Activated CD8-positive, alpha-beta memory T cell treated with anti-CD3 and anti-CD28 coated beads for 36 hours (primary cell): ENCODE data around the gene FMO4. TPM values are rescaled to one million over a fixed set of nuclear protein-coding genes. Genes with fewer than 3 reads are reported as not detected.
"Not testable (repeated sequence)": the region's sequence is repeated elsewhere in the genome, so short reads cannot be mapped to it uniquely, and the experiment has no call there.

Source experiments
- CTCF ChIA-PET: fragments of 350-600 bp; sonication (Branson Sonifier 250); formaldehyde crosslinking; loops from one replicate; lab custom pipeline; 2021; ENCODE audit warnings: antibody characterized with exemption; lab: Charles Lee
- POLR2A ChIA-PET: fragments of 350-600 bp; sonication (Branson Sonifier 250); formaldehyde crosslinking; loops from one replicate; lab custom pipeline; 2021; ENCODE audit warnings: antibody characterized with exemption; lab: Charles Lee
- total RNA-seq, 2 experiments: library from RNA; stranded (reverse); gene quantifications; one replicate each; pipeline ENCODE4 v1.2.3, GENCODE V29; 2021

Gene FMO4, protein sequence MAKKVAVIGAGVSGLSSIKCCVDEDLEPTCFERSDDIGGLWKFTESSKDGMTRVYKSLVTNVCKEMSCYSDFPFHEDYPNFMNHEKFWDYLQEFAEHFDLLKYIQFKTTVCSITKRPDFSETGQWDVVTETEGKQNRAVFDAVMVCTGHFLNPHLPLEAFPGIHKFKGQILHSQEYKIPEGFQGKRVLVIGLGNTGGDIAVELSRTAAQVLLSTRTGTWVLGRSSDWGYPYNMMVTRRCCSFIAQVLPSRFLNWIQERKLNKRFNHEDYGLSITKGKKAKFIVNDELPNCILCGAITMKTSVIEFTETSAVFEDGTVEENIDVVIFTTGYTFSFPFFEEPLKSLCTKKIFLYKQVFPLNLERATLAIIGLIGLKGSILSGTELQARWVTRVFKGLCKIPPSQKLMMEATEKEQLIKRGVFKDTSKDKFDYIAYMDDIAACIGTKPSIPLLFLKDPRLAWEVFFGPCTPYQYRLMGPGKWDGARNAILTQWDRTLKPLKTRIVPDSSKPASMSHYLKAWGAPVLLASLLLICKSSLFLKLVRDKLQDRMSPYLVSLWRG
- total RNA-seq: 1 to 10 TPM; 1.0 to 1.4 TPM

DNA sequence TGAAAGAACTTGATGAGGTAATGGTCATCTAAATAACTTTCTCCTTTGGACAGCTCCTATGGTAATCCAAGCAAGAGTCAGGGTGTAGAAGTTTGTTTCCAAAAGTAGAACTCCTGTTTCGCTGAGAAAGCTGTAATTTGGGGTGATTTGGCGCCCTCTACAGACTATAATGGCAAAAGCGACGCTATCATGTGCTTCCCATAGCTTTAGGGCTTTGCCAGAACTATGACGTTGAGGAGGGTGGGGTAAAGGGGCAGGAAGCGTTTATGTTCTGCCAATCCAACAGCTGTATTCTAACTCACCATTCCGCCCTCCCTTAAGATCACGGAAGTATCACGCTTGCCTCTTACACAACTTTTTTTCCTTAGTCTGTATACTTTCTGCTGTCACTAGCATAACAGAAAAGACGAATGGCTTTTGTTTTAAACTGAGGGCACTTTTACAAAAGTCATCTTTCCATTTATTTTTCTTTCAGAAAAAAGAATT is at the start of gene FMO4:
Gene FMO4 (plus strand): TSS at position 349 of the 486 bp plus-strand sequence. CDS start 5,643 bp downstream, outside the sequence.
- ChIA-PET POLR2A (interaction anchor here (0.5 to 0.6 kb wide), 2 partner anchors 165 to 1315 kb away, joined by 3 to 8 read pairs; no protein-coding TSS in a partner anchor), CTCF (interaction anchor here (1.3 to 1.6 kb wide), 4 partner anchors 20 to 88 kb away, joined by 4 to 8 read pairs (median 4); no protein-coding TSS in a partner anchor)

DNA sequence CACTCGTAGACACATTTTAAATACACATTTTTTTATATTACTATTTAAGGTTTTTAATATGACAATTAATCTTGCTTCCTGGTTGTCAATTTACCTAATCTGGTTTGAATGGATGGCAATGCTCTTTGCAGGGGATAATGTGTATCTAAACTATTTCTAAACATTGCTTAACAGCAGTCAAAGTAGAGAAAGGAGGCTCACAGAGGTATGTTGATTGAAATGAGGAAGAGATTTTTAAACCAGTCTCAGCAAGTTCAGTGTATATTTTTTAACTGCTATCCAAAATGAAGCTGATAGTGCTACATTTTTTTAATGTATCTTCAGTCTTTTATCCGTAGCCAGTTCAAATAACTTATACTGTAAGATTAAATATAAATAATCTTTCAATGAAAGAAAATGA is 48.3 kb upstream of the FMO4 start:
- ChIA-PET CTCF (no interaction called here), POLR2A (no interaction called here)

DNA sequence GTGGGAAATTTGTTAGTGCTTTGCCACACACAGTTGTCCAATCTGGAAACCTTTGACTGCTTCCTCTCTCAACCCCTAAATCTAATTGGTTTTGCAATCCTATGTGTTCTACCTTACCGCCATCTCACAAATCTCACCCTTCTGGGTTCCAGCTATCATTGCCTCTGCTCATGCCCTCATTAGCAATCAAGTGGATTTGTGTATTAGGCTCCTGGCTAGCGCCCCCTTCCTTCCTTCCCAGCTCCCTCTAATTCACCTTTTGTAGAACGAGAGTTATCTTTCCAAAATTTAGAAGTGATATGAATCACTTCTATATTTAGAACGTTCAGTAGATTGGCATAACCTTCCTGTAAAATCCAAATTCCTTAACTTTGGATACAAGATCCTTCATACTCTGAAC is 47.1 kb upstream of the FMO4 start:
- ChIA-PET CTCF (no interaction called here), POLR2A (no interaction called here)

DNA sequence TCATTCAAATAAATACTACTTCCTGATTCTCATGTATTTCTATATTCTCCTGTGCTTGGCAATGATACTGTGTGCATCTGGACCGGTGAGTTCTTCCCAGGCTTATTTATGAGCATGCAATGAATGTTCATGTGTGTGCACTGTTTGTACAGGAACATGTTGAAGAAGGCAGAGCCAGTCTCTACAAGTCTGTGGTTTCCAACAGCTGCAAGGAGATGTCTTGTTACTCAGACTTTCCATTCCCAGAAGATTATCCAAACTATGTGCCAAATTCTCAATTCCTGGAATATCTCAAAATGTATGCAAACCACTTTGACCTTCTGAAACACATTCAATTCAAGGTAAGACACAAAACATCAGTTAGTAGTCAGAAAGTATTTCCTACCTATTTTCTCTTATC is 46.6 kb upstream of the FMO4 start:
- CTCF ChIA-PET: no interaction called here
- POLR2A ChIA-PET: no interaction called here

DNA sequence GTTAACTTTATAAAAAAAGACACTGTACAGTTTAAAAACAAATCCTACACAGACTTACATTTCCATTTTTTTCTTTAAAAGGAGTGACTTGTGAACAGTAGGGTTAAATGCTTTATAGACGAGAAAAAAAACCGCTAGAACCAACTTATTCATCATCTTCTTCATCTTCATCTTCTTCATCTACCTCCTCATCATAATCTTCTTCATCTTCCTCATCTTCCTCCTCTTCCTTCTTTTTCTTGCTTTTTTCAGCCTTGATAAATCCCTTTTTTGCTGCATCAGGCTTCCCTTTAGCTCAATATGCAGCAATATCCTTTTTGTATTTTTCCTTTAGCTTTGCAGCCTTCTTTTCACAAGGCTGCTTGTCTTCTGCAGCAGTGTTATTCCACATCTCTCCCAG is 43.2 kb upstream of the FMO4 start:
- ChIA-PET CTCF (no interaction called here), POLR2A (no interaction called here)

DNA sequence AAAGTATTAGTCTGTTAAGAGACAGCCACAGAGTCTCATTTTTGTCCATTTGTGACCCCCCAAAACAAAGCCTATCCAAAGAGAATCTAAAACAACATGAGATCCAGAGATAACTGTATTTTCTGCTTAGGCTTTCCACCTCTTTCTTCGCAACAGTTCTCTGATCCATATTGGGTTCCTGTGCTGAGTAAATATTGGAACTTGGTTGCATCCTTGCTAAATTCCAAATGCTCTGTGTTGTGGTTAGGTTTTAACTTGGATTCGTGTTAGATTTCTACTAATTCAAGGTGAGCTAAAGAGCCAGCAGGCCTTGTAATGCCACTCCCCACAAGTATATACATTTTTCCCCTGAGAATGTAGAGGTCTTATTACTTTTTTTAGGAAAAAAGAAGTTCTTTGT is 36.4 kb upstream of the FMO4 start:
- POLR2A ChIA-PET: no interaction called here
- CTCF ChIA-PET: no interaction called here

DNA sequence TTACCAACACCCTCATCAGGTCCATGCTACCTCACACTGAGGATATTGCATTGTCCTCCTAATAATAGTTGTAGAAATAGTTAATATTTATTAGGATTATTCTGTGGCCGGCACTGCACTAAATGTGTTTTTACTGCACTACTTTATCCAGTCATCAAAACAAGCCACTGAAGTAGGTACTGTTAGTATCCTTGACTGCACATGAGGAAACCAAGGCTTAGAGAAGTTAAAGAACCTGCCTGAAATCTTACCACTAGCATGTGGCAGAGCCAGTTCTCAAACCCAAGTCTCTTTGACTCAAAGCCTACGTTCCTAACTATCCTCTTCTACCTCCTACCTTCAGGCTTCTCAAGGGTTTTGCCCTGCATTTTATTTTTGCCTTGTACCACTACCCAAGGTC is 34.7 kb upstream of the FMO4 start:
- ChIA-PET CTCF (no interaction called here), POLR2A (no interaction called here)

DNA sequence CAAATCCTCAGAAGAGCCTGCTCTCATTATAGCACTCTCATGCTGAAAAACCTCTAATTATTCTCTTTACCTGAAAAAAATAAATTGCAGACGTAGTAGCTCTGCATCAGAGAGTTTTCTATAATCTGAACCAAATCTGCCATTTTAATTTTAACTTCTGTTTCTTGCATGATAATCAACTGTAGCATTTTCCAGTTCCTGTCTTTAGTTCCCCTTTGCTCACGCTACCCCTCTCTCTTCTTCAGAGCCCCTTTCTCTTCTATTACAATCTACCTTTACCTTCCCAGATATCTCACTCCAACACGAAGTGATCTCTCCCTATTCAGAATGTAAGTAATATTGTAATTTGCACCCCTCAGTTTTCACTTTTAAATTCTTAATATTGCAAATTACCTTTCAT is 34.3 kb upstream of the FMO4 start:
- ChIA-PET POLR2A (no interaction called here), CTCF (no interaction called here)

DNA sequence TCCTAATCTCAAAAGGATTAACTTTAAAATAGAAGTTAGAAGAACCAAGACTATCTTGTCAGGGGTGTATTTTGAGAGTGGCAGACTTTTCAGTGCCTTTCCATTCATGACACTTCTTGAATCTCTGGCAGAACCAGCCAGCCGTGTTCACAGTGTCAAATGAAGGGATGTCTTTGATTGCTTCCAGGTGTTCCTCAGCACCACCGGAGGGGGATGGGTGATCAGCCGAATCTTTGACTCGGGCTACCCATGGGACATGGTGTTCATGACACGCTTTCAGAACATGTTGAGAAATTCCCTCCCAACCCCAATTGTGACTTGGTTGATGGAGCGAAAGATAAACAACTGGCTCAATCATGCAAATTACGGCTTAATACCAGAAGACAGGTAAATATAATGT is 33.4 kb upstream of the FMO4 start:
- POLR2A ChIA-PET: no interaction called here
- CTCF ChIA-PET: no interaction called here

DNA sequence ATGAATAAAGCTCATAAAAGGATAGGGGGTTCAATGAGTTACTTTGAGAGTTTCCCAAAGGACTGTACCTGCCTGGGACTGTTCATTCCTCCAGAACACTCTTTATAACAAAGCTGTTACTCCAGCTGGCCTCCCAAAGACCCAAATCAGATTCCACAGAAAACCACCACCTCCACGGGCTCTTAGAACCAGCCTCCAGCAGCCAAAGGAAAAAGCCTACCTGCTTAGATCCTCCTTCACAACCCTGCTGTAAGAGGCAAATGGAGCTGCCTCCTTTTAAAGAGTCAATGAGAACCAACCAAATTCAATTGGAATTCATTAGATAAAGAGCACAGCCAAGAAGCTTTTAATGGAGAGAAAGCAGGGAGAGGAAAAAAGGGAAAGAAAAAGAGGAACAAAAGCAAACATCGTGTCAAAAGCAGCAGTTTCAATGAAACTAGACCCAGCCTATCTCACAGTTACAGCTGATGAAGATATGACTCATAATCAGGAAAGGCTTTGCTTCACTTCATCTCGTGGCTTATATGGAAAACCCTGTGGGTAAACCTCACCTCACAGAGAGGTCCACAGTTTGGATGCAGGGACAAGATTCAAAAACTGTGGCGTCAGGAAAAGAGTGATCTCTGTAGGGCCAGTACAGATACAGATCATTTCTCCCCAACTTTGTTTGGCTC is 27.8 kb upstream of the FMO4 start:
- ChIA-PET POLR2A (no interaction called here), CTCF (no interaction called here)

DNA sequence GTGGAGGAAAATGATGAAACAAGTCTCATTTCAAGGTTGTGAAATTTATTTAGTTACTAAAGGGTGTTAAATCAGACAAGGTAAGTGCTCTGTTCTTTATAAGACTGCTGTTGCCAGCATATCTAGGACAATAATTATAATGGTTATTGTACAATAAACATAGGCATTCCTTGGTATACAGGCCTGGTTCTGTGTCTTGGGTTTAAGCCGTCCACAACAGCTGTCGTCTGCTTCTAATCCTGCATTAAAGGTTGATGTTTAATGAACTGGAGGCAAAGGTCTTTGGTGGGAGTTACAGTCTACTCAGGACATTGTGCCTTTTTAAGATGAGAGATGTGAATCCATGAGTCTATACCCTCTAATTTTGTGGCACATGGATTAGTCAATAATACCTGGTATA is 23.4 kb upstream of the FMO4 start:
- CTCF ChIA-PET: no interaction called here
- POLR2A ChIA-PET: no interaction called here

DNA sequence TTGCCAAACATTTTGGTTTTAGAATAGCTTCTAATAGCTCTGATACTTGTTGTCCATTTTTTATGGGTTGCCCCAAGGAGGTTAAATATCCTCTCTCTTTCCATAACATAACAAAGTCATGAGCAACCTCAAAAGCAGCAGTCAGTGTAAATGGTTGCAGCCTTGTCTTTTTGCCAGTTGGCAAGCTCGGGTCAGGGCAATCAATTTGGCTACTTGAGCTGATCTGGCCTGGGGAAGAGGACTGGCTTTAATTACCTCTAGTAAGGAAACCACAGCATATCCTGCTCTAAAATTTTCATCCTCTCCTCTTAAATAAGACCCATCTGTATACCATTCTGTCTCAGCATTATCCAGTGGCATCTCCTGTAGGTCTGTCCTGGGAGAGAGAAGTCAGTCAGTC is 21.2 kb upstream of the FMO4 start:
- ChIA-PET POLR2A (no interaction called here), CTCF (interaction anchor here (1.5 kb wide), 1 partner anchor 20 kb away, joined by 4 read pairs; no protein-coding TSS in a partner anchor)

DNA sequence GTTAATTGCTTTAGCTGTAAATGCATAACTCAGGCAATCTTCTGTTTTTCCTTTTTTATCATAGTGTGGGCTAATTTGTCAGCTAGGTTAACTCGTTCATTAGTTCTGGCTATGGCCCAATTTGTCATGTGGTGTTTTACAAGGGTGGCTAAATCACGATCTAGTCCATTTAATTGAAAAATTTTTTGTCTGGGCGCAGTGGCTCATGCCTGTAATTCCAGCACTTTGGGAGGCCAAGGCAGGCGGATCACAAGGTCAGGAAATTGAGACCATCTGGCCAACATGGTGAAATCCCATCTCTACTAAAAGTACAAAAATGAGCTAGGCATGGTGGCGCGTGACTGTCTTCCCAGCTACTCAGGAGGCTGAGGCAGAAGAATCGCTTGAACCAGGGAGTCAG is 18.6 kb upstream of the FMO4 start:
- POLR2A ChIA-PET: interaction anchor here (0.8 kb wide), 1 partner anchor 31 kb away, joined by 3 read pairs; no protein-coding TSS in a partner anchor
- CTCF ChIA-PET: not testable (repeated sequence)

DNA sequence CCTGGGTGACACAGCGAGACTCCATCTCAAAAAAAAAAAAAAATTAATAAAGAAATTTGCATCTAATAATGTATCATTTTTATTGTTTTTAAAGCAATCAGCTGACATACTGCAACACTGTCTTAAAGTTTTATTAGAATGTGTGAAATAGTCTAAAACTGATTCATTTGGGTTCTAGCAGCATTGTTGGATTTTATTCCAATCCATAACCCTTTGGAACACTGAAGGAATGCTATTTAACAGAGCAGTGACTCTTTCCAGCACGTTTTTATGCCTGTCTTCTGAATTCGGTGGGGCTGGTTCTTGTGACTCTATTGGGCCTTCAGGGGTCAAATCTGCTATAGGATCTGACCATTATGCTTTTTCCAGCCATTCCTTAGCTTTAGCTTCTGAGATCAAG is 18.2 kb upstream of the FMO4 start:
- ChIA-PET CTCF (no interaction called here), POLR2A (interaction anchor here (0.8 kb wide), 1 partner anchor 31 kb away, joined by 3 read pairs; no protein-coding TSS in a partner anchor)

DNA sequence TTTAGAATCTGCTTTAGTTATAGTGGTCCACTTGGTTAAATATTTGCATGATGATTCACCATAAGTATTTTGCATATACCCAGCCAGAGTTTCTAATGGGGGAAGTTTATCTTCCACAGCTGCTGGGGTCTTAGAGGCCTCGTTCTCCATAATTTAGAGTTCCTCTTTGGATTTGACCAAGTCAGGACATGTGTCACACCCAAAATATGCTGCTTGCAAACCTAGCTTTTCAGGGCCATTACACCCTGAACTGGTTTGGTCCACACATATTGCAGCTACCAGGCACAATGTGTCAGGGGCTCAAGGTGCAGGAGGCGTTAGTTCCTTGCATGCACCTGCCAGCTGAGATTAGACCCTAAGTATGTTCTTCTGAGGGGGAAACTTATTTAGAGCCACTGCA is 17.1 kb upstream of the FMO4 start:
- ChIA-PET POLR2A (no interaction called here), CTCF (no interaction called here)

DNA sequence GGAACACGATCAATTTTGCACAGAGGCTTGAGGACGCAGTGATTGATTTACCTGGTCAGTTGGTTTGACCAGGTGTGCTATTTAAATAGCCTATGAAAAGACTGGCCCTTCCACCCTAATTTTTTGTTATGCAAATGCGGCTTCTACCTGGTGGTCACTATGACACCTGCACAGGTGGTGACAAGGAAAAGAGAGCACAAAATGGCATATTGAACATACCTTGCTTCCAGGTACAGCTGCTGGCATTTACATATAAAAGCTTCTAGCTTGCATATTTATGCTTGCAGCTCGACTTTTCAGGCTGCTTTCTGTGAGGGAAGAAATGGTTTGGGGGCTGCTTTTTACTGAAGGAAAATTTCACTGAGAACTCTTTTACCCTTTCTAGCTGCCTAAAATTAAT is 15.3 kb upstream of the FMO4 start:
- POLR2A ChIA-PET: no interaction called here
- CTCF ChIA-PET: no interaction called here

DNA sequence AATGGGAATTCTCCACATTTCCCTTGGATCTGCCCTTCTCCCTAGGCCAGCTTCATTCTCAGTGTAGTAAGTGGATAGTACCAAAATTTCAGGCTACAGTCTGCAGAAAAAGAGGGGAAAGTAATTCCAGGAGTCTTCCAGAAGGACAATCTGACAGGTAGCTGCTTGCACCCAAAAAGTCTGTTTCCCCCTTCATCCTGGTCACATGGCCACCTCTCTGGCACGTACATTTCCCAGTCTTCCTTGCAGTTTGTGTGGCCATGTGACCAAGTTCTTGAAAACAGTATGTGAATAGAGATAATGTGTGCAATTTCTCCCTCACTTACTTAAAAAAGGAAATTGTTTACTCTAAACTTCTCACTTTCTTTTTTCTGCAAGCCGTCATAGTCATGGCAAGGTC is 14.6 kb upstream of the FMO4 start:
- ChIA-PET CTCF (no interaction called here), POLR2A (no interaction called here)

DNA sequence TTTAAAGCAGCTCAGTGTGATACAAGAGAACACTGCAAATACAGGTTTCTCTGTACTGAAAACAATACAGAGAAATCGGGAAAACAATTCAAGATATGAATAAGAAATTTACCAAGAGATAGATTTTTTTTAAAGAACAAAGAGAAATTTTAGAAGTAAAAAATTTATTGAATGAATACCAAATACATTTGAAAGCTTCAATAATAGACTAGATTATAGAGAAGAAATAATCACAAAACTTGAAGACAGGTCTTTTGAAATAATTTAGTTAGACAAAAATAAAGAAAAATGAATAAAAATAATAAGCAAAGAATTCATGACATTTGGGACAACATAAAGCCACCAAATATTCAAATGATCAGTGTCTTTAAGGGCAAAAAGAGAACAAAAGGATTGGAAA is 13.6 kb upstream of the FMO4 start:
- CTCF ChIA-PET: no interaction called here
- POLR2A ChIA-PET: no interaction called here

DNA sequence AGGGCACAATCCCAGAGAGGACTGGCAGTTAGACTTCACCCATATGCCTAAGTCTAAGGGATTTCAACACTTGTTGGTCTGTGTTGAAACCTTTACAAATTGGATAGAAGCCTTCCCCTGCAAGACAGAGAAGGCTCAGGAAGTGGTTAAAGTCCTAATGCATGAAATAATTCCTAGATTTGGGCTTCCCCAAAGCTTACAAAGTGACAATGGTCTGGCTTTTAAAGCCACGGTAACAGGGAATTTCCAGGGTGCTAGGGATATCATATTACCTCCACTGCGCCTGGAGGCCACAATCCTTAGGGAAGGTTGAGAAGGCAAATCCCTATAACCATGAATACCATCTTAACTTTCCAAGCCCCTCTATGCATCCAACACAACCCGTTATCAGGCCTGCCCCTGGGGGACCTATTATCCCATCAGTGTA is 3.3 kb upstream of the FMO4 start:
- POLR2A ChIA-PET: no interaction called here
- CTCF ChIA-PET: no interaction called here
